Cerebellar cortex (tissue), 1 donor: ENCODE measurements around the gene ARL2BP.

Experiments
- DNase-seq: peaks from one replicate; pipeline ENCODE4 v3.0.0-alpha.2; 2015; ENCODE audit warnings: low spot score

Gene ARL2BP

DNA sequence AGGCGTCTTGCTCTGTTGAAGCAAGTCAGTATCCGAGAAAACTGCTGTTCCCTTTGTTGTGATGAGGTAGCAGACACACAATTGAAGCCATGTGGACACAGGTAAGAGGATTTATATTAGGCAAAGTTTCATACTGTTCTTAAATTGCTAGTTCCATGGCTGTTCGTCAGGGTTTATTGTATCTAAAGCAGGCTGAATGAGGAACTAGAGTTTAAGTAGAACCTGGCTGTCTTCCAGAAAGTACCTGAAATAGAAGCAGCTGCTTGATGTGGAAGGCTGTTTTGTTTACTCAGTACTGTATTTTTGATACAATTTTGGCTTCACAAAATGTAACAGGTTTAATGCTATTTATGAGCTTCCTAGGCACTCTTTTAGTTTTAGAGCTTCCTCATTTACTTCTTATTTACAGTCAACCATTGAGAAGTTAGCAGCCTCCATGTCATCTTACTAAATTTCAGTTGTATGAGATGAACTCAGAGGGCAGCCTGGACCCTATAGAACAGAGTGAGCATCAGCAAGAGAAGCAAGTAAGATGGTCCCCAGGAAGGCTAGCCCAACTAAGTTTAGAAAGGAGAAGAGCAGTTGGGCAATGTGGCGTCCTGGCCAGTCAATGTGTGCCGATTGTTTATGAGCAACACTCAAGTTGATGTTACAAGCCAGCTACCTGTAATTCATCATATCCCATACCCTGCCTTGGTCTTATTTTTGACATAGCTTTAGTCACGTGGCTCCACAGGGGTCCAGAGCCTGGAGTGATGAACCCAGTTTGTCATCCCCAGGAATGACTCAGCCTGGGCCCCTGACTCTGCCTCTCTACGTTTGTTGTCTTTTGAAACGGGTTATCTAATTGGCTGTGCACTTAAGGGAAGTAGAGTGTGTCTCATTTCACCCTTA lies 9.7 kb upstream of the ARL2BP start:
- no peak for DNase-seq

DNA sequence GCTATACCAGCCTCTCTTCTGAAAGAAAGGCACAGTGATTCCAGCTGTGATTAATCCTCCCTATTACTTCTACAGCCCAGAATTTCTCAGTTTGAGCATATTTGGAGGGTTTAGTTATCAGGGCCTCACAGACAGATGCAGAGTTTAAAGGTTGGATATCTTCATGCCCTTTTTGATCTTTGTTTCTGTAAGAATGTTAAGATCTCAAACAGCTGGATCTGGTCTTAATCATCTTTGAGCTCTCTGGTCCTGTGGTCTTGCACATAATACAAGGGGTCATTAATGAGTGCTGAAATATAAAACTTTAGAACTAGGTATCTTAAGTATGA lies 9.1 kb upstream of the ARL2BP start:
- no peak for DNase-seq

DNA sequence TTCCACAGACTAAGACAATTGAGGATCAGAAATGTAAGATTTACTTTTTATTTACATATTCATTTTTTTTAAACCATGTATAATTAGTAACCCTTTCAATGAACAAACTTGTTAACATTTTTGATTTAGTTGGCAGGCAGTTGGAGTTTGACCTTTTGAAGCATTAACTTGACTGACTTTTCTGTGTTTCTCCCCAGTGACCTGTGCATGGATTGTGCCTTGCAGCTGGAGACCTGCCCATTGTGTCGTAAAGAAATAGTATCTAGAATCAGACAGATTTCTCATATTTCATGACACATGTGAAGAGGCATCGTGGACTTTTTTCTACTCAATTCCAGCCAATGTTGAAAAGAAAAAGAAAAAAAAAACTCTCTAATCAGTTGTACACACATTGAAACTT lies 6.4 kb upstream of the ARL2BP start:
- DNase-seq: no peak

- no peak for DNase-seq
Measured at GRCh38 chr16:57239107-57239506, 6.0 kb upstream of the ARL2BP start.

- DNase-seq: no peak
Measured at GRCh38 chr16:57240851-57241250, 4.2 kb upstream of the ARL2BP start.

- DNase-seq: no peak
Measured at GRCh38 chr16:57242650-57243049, 2.4 kb upstream of the ARL2BP start.

DNA sequence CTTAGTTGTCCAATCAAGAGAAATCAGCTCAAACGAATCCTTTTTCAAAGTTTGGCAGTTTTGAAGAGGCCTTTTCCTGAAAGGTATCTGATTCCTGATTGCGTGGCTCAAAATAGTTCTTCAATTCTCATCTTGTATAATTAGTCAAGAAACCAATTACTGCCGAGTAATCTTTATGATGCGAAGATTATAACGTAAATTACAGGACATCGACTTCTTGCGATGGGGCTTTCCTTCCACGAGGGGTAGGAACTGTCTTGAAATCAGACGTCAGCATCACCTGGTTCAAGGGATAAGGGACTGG lies 644 bp upstream of the ARL2BP start:
- no peak for DNase-seq

GRCh38 chr16:57245472-57246113 lies 534 bp downstream of the ARL2BP start:
- no peak for DNase-seq

- DNase-seq: no peak
Measured at GRCh38 chr16:57251352-57251751, 6.3 kb downstream of the ARL2BP start.

DNA sequence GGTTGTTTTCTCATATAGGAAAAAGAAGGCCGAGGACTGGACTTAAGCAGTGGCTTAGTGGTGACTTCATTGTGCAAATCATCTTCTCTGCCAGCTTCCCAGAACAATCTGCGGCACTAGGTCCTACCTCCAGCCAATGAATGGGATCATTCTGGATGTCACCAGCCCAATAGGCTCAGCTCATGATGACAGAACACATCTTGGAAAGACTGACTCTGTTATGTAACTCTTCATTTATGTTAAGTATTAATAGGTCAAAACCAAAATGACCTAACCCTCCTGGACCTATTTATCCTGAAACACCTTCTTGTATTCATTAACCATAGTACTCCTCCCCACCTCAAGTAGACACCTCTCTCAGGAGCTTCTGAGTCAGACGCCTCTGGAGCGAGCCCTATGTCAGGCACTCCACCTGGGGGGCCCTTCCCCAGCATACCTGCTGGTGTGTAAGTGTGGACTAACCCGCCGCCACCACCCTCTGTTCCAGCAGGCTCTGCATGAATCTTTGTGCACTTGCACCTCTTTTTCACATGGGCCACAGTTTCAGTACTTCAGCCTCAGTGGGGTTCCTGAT lies 7.2 kb downstream of the ARL2BP start:
- DNase-seq: no peak

- no peak for DNase-seq
Measured at GRCh38 chr16:57253466-57253865, 8.4 kb downstream of the ARL2BP start.

- no peak for DNase-seq
Measured at GRCh38 chr16:57255686-57256415, 10.8 kb downstream of the ARL2BP start.

DNA sequence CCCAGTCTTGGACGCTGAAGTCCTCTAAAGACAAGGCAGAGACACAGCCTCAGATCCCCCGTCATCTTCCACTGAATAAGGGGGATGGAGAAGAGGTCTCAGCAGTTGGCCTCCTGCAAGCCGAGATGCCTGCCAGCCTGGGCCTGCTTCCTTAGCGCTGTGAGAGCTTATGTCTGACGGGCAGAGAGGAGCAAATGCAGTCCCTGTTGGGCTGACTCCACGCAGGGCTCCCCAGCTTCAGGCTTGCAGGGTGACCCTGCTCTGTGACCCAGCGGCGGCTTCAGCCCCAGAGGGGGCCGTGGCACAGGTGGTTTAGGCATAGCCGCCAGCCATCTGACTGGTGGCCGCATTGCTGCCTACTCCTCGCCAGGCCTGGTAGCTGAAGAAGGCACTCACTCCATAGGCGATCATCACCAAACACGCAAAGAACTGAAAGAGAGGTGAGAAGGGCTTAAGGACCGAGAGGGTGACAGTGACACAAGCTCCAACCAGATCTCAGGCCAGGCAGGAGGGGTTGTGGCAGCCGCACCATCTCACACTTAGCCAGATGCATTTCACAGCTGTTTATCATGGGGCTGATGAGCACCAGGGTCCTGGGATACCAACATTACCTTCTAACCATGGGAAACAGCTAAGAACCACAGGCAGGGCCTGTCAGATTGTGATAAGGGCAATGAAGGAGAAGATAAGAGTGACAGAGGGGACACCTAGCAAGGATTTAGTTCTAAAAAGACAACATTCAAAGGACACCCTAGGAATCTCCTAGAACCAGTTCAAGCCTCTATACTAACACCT lies 11.7 kb downstream of the ARL2BP start:
- DNase-seq: no peak

GRCh38 chr16:57257455-57258070 lies 12.5 kb downstream of the ARL2BP start:
- DNase-seq: no peak

GRCh38 chr16:57258226-57258909 lies 13.3 kb downstream of the ARL2BP start:
- no peak for DNase-seq

GRCh38 chr16:57258910-57259475 lies 13.9 kb downstream of the ARL2BP start:
- DNase-seq: no peak

DNA sequence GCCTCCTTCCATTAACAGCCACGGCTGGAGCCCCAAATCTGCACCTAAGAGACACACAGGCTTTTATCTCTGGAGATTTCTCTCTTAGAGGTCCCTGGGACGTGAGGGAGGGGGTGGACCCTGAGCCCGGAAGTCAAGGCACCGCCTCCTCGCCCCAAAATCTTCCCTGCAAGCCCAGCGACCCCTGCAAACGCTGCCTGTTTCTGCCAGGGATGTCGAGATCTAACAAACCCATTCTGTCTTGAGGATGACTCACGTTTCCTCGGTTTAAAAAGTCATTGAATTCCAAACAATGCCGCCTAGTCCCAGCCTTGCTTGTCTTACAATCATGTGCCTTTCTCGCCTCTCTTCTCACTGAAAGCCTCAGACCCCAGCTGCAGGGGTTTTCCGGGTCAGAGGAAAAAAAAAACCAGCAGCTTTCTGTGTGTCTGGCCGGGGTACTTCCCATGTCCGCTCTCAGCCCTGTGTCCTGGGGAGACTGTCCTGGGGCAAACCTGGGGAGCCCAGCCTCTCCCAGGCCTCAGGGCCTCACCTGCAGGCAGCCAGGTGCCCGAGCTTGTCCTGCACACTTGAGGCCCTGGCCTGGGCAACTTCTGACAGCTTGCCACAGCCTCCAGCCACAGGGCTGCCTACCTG lies 15.4 kb downstream of the ARL2BP start:
- DNase-seq: no peak

GRCh38 chr16:57261806-57262205 lies 16.7 kb downstream of the ARL2BP start:
- no peak for DNase-seq

- no peak for DNase-seq
Measured at GRCh38 chr16:57262841-57263540, 17.9 kb downstream of the ARL2BP start.
